AG10803 (cell line): ENCODE measurements around the gene SRBD1.

Source experiments
- DNase-seq: peaks from one replicate; pipeline ENCODE4 v3.0.0; 2010; ENCODE audit warnings: low read depth
- H3K4me3 ChIP-seq: 2 replicates; pipeline ENCODE4 v1.5.1; 2011; ENCODE audit warnings: mild to moderate bottlenecking, low read length, control low read depth
- CTCF ChIP-seq: conservative IDR thresholded peaks from 2 replicates; pipeline ENCODE4 v1.5.1; 2011; ENCODE audit warnings: mild to moderate bottlenecking, low read length, control low read depth, inconsistent platforms

SRBD1 gene

GRCh38 chr2:45646289-45646688, 35.2 kb upstream of the SRBD1 start:
- no peak for DNase-seq
- H3K4me3 ChIP-seq = no peak overlapping the region
- TF ChIP-seq CTCF = no peak

- peak overlapping the region; percentile 73 for H3K4me3 ChIP-seq
- DNase-seq = peak; percentile 54
- TF ChIP-seq CTCF = peak; percentile 58
Observed at GRCh38 chr2:45643543-45644542, 32.8 kb upstream of the SRBD1 start.

GRCh38 chr2:45643095-45643494, 32.0 kb upstream of the SRBD1 start:
- no peak for TF ChIP-seq CTCF
- no peak for DNase-seq
- H3K4me3 ChIP-seq = peak overlapping the region; percentile 73

GRCh38 chr2:45640576-45640975, 29.5 kb upstream of the SRBD1 start:
- DNase-seq = no peak
- no peak for TF ChIP-seq CTCF
- H3K4me3 ChIP-seq = no peak overlapping the region

- no peak overlapping the region for H3K4me3 ChIP-seq
- TF ChIP-seq CTCF = no peak
- DNase-seq = peak; percentile 39
Observed at GRCh38 chr2:45637440-45637839, 26.4 kb upstream of the SRBD1 start.

GRCh38 chr2:45636008-45636407, 24.9 kb upstream of the SRBD1 start:
- no peak for DNase-seq
- no peak for TF ChIP-seq CTCF
- H3K4me3 ChIP-seq = no peak overlapping the region

GRCh38 chr2:45634223-45634622, 23.2 kb upstream of the SRBD1 start:
- no peak for DNase-seq
- TF ChIP-seq CTCF = no peak
- H3K4me3 ChIP-seq = no peak overlapping the region
